Camera-type eye (tissue), 1 donor: ENCODE data around the gene C2orf80. TPM values are rescaled to one million over a fixed set of nuclear protein-coding genes. Genes with fewer than 3 reads are reported as not detected.

Experiments
- total RNA-seq: library from RNA; depleted of rRNA; stranded (reverse); fragments of >200 nt; gene quantifications from one replicate; pipeline ENCODE4 v1.2.3, GENCODE V29; 2014

Gene C2orf80
- not detected for total RNA-seq

DNA sequence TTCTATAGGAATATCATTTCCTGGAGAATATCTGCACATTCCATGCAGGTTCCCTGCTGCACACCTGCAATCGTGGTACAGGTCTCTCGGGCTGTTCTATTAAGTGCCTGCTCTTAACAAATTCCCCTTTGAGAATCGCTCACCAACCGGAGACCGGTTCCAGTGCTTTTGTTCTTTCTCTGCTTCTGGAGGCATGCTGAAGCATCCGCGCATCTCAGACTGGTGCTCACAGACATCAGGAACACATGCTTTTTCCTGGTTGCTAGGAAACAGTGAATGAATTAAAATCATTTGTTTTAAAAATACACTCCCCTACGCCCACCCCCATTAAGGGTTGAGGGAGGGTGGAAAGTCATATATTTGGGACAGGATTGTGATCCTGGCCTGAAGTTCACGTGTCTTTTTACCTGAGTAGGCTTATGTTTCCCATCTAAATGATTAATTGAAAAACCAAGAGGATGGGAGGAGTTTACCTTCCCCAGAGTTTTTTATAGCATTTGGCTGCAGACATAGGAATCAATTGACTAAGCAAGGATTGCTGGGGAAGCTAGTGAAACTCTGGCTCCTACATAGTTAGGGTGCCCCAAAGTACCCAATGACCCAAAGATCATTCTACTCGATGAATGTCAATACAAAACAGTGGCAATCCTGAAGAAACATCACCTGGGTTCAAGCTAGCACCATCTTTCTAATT, at the start of gene C2orf80:
Gene C2orf80, minus strand, starts transcription at position 221 of the 694 bp plus-strand sequence. CDS start 3,044 bp downstream, outside the sequence.

DNA sequence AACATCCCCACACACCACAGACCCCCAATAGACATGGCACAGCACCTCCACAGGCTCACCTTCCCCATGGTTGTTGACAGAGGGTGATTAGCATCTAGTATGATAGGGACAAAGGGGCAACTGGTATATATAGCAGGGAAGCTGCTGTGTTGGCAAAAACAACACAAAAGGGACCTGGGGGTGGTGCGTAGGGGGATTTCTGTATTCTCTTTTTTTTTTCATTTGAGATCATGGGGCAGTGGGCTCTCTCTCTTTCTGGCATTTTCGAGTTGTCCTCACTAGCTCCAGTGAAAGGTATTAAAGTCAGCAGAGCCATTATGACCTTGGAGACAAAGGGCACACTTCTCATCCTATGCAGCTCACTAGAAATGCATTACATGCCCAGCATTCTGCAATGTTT, 26.3 kb downstream of the C2orf80 start, which contains the start of gene CRYGA:
Gene CRYGA, minus strand, starts transcription at position 101 of the 400 bp plus-strand sequence. Its CDS starts 33 bp downstream, at position 68.

DNA sequence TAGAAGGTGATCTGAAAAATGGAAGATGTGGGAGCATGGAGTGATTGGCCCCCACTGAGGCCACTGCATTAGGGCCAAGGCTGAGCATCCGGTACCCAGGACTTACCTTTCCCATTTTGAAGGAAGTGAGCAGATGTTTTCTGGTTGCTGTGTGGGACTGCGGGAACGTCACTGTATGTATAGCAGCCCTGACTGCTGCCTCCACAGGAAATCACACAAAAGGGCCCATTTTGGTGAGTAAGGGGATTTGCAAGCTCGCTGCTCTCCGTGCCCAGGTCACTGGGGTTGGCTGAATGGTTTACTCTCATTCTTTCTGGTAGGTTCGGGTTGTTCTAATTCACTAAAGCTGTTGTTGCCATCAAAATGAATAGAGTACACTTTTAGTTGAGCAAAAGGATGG, 43.8 kb downstream of the C2orf80 start, which contains the start of gene CRYGB:
Gene CRYGB, minus strand, starts transcription at position 153 of the 400 bp plus-strand sequence. Its CDS starts 38 bp downstream, at position 115.

GRCh38 chr2:208129744-208130711, 59.8 kb downstream of the C2orf80 start, which contains the start of gene CRYGC:
Gene CRYGC, minus strand, starts transcription at chr2:208129828. Its CDS starts 36 bp downstream, at chr2:208129792.

DNA sequence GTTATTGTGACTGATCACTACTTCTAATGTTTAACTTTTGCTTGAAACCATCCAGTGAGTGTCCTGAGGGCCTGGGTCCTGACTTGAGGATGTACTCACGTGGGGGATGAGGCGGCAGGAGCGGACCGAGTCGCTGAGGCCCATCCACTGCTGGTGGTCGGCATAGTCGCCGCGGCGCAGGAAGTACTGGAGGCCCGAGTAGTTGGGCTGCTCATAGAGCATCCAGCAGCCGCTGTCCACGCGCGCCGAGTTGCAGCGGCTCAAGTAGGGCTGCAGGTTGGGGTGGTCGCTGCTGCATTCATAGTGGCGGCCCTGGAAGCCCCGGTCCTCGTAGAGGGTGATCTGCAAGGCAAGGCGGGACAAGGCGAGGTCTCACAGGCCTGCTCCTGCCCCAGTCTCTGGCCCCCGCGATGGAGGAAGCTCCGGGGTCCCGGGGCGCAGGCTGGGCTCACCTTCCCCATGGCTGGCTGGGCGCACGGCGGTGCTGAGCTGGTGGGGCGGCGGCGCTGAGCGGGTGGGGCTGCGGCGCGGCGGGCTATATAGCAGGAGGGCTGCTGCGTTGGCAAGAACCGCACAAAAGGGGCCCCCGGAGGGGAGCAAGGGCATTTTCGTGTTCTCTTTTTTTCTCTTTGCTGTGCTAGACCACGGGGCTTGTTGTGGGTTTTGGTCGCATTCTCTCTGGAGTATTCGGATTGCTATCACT, 65.7 kb downstream of the C2orf80 start, which contains the start of gene CRYGD:
Gene CRYGD, minus strand, starts transcription at position 512 of the 703 bp plus-strand sequence. Its CDS starts 51 bp downstream, at position 461.

Other genes starting within 250 kb of the C2orf80 start
- gene PLEKHM3, start 164.5 kb downstream of the C2orf80 start, total RNA-seq = 60.8 TPM
- 823 TPM for gene CRYGD, start 65.5 kb downstream of the C2orf80 start, total RNA-seq
- 1,741 TPM for gene CRYGC, start 60.2 kb downstream of the C2orf80 start, total RNA-seq
- gene CRYGB, start 43.9 kb downstream of the C2orf80 start, total RNA-seq = 254 TPM
- 885 TPM for gene CRYGA, start 26.4 kb downstream of the C2orf80 start, total RNA-seq
- gene IDH1, start 65.0 kb upstream of the C2orf80 start, total RNA-seq = 83.5 TPM
- gene PIKFYVE, start 76.2 kb upstream of the C2orf80 start, total RNA-seq = 59.4 TPM
- 4.2 TPM for gene PTH2R, start 216.8 kb upstream of the C2orf80 start, total RNA-seq